ENCODE data around the gene CCR8.

DNA sequence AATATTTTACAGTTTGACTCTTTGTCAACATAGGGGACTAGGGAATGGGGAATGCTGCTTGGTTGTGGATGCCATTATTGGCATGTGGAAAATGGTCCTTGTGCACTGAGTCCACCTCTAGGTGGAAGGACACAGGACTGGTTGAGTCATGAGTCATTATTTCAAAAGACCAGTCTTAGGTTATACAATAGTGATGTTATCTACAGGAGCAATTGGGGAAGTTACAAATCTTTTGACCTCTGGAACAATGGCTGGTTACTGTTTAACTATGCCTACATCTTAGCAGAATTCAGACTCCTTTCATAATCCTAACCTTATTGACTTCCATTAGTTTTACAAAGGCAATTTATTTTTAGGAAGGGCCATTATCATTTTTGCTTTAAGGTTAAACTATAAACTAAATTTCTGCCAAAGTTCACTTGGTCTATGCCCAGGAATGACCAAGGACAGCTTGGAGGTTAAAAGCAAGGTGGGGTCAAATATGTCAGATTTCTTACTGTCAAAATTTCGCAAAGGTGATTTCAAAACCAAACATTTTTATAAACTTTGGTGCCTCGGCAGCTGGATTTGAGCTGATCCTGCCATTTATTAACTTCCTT, 11.8 kb upstream of the CCR8 start:
- TF ChIP-seq, protein P1, sequence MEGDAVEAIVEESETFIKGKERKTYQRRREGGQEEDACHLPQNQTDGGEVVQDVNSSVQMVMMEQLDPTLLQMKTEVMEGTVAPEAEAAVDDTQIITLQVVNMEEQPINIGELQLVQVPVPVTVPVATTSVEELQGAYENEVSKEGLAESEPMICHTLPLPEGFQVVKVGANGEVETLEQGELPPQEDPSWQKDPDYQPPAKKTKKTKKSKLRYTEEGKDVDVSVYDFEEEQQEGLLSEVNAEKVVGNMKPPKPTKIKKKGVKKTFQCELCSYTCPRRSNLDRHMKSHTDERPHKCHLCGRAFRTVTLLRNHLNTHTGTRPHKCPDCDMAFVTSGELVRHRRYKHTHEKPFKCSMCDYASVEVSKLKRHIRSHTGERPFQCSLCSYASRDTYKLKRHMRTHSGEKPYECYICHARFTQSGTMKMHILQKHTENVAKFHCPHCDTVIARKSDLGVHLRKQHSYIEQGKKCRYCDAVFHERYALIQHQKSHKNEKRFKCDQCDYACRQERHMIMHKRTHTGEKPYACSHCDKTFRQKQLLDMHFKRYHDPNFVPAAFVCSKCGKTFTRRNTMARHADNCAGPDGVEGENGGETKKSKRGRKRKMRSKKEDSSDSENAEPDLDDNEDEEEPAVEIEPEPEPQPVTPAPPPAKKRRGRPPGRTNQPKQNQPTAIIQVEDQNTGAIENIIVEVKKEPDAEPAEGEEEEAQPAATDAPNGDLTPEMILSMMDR (IDR thresholded peaks at IDR 0.05), result no peak
- TF ChIP-seq POLR2A (IDR thresholded peaks at IDR 0.05), result no peak
